GM18498 (cell line): ENCODE measurements around the gene GALNT9.

Source experiments
- ATAC-seq: cut with Tn5 transposase; IDR thresholded peaks from one replicate; pipeline ENCODE4 v1.9.1; 2021; ENCODE audit warnings: mild to moderate bottlenecking, moderate library complexity; ENCODE audit not compliant: unreplicated experiment

GALNT9 gene

DNA sequence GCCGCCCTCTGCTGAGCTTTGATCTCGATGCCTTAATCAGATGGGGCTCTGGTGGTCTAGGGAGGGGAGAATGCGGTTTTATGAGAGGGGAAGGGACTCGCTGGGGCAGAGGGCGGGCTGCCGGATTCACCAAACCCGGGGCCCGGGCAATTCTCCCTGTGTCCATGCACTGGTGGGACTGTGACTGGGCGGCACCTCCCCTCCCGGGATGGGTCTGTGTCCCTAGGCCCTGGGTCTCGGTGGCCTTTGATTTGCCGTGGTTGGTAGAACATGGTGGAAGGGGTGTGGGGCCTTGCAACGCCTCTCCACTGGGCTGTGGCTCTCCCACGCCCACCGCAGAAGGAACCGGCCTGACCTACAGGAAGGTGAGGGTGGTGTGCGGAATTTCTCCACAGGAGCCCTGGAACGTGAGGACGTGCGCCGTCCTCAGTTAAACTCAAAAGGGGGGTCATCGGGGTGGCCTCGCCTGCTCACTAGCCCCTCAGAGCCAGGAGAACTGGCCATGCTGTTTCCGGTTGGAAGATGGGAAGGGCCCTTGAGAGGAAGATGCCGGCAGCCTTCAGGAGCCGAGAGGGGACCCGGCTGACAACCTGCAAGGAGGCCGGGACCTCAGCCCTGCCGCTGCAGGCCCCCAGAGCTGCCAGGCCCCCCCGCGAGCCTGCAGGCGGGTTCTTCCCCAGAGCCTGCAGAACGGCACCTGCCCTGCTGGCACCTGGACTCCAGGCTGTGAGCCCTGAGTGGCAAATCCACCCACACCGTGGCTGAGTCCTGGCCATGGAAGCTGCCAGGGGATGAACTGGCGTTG is 141.5 kb downstream of the GALNT9 start:
- ATAC-seq: no peak

GRCh38 chr12:132186857-132187620 is 142.3 kb downstream of the GALNT9 start:
- no peak for ATAC-seq

GRCh38 chr12:132186208-132186856 is 143.1 kb downstream of the GALNT9 start:
- ATAC-seq: no peak

- no peak for ATAC-seq
Observed at GRCh38 chr12:132185705-132186104, 143.7 kb downstream of the GALNT9 start.

GRCh38 chr12:132182711-132183365 is 146.6 kb downstream of the GALNT9 start:
- no peak for ATAC-seq

DNA sequence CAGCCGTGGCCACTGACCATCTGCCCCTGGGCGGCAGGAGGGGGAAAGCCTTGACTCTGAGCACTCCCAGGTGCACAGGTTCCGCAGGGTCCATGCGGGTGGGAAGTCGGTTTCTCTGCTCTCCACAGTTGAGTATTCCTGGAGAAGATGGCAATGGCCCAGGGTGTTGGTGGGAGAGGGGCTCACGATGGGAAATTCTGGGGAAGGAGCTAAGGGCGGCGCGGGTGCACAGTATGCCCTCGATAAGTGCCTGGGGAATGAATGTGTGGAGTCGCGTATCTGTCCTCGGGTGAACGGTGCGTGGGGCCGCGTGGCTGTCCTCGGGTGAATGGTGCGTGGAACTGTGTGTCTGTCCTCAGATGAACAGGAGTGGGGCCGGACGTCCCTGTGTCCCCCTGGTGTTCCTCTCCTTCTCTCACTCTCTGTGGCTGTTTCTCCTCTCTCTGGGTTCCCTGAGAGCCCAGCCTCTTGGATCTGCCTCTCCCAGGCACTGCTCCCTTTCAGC is 147.1 kb downstream of the GALNT9 start:
- no peak for ATAC-seq

- ATAC-seq: no peak
Observed at GRCh38 chr12:132181570-132182200, 147.7 kb downstream of the GALNT9 start.

- ATAC-seq: no peak
Observed at GRCh38 chr12:132180648-132181546, 148.5 kb downstream of the GALNT9 start.

- no peak for ATAC-seq
Observed at GRCh38 chr12:132179431-132180362, 149.7 kb downstream of the GALNT9 start.

- ATAC-seq: no peak
Observed at GRCh38 chr12:132178801-132179401, 150.5 kb downstream of the GALNT9 start.

- ATAC-seq: no peak
Observed at GRCh38 chr12:132178316-132178715, 151.1 kb downstream of the GALNT9 start.

DNA sequence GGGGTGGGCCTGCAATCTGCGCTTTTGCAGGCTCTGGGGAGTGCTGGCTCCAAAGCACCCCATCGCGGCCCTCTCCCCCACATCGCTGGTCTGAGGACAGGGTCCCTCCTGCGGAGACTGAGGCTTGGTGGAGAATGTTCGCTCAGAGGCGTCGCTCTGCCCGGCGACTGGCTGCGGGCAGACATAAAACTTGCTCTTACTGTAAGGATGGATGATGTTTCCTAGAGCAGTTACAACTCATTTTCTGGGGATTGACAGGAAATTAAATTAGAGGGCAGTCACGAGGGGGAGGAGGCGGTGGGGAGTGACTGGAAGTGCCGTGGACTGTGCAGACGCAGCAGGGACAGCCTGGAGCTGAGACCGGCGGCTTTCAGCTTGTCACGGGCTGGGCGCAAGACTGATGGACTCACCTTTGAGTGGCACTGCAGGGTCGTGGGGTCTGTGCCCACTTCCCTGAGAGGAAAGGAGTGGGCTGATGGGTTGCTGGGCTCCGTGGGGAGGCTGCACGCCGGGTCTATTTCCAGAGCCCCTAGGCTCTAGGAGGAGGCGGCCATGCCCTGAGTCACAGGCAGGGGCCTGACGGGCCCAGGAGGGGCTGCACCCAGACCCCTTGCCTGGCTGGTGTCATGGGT is 152.4 kb downstream of the GALNT9 start:
- no peak for ATAC-seq

- ATAC-seq: no peak
Observed at GRCh38 chr12:132176385-132176919, 152.9 kb downstream of the GALNT9 start.

DNA sequence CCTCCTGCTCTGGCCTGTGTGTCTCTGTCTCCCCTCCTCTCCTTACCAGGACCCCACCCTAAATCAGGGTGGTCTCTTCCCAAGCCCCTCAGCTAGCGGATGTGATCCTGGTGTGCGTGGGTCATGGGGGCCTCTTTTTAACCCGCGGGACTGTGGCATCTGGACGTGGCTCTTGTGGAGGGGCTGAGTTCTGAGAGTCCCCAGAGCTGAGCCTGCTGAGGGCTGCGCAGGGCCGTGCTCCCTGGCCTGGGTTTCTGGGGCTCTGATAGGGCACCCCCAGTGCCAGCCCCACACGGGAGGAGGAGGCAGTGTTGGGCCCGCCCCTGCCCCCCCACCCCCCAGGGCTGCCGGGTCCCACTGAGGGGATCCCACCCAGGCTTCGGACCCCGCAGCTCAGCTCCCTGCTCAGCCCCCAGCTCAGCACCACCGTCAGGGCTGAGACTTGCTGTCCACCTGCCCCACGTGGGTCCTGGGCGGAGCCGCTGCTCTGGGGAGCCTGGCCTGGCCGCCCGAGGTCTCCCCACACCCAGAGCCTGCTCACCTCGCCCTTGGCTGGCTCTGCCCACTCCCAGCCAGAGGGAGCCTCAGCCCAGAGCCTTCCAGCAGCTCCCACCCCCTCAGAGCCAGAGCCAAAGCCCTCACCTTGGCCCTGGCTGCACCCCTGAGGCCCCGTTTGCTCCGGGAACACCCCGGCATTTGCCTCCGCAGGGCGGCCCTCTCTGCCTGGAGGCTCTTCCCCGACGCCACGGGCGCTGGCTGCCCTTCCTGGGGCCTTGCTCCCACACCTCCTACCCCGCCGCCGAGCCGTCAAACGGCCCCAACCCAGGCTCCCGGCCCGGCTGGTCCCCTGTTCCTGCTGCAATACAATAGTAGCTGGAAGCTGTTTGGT is 153.6 kb downstream of the GALNT9 start:
- ATAC-seq: no peak

- no peak for ATAC-seq
Observed at GRCh38 chr12:132174839-132175490, 154.4 kb downstream of the GALNT9 start.
